ENCODE results near the gene MED12L.

The MED12L gene

DNA sequence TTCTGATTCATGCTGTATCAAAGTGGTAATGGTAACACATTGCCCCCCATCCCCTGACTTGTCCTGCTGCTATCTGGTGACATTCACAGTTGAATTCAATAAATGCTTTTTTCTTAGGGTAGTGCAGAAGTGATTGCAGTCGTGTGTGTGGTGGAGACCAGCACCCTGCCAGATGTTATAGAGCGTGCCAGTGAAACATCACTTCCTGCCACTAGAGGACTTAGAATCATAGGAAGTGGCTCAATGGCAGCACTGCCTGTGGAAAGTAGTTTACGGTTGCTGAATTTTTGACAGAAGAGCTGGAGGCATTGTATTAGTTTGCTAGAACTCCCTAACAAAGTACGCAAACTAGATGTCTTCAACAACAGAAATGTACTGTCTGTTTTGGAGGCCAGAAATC is 336.5 kb downstream of the MED12L start:
- Histone ChIP-seq H3K36me3 (peaks cover 25% of the 10 kb centered on the region), H3K4me1 (peaks cover 6% of the 10 kb centered on the region), H3K4me2 (no peak overlapping the region), H3K27ac (no peak overlapping the region), H3K27me3 (no peaks in the 10 kb centered on the region), H4K20me1 (no peaks in the 10 kb centered on the region), H3K9ac (no peak overlapping the region), H3K9me3 (no peaks in the 10 kb centered on the region), H3K4me3 (no peak overlapping the region)
- TF ChIP-seq Cebpa-rat (IDR thresholded peaks at IDR 0.05), result no peak

DNA sequence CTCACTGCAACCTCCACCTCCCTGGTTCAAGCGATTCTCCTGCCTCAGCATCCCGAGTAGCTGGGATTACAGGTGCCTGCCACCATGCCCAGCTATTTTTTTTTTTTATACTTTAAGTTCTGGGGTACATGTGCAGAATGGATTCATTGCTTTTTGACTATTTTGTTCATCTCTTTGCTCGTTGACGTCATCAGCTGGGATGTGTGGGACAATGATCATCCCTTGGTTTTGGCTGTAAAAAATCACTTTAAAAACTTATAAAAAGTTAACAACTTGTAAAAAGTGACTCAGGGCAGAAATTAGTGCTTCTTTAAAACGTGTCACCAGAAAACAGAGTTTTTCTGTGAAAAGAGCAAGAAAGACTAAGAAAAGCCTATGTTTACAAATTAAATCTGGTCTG is 337.6 kb downstream of the MED12L start:
- TF ChIP-seq Cebpa-rat (IDR thresholded peaks at IDR 0.05), result no peak
- H3K27ac ChIP-seq, result no peak overlapping the region
- no peak overlapping the region for H3K4me2 ChIP-seq
- no peaks in the 10 kb centered on the region for H4K20me1 ChIP-seq
- no peaks in the 10 kb centered on the region for H3K9me3 ChIP-seq
- H3K4me3 ChIP-seq, result no peak overlapping the region
- H3K9ac ChIP-seq, result no peak overlapping the region
- H3K36me3 ChIP-seq, result peaks cover 21% of the 10 kb centered on the region
- peaks cover 6% of the 10 kb centered on the region for H3K4me1 ChIP-seq
- H3K27me3 ChIP-seq, result no peaks in the 10 kb centered on the region

DNA sequence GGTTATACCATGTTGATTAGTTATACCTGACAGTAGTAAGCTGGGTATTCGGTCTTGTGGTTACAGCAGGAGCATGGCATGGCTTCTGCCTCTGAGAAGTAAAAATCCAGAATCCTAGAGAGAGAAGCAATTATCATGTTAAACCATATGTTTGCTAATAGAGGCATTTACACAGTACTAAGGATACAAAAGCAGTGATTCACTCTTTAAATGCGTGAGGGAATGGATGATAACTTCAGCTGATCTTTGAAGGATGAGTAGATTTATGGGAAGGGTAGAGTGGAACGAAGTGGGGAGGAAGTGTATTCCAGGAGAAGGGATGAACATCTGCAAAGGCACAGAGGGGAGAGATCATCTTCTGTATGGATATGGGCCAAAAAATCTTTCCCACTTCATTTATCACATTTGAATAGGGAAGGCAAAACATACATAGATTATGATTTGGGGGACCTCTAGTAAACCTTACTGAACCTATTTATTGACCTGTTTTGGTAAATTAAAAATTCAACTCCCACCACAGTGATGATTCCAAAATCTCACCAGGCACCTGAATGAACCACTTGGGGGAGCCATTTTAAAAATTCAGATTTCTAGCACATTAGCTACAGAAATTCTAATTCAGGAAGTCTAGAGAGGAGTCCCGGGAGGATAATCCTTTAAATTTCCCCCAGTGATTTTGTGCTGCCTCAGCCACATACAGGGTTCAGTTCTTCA is 340.3 kb downstream of the MED12L start:
- H3K9me3 ChIP-seq, result no peaks in the 10 kb centered on the region
- peaks cover 6% of the 10 kb centered on the region for H3K4me1 ChIP-seq
- H4K20me1 ChIP-seq, result no peaks in the 10 kb centered on the region
- H3K4me2 ChIP-seq, result no peak overlapping the region; the same call in 1 of the 2 replicates
- no peak overlapping the region for H3K4me3 ChIP-seq
- no peak overlapping the region for H3K27ac ChIP-seq
- H3K36me3 ChIP-seq, result peaks cover 14% of the 10 kb centered on the region
- TF ChIP-seq Cebpa-rat (IDR thresholded peaks at IDR 0.05), result no peak
- H3K27me3 ChIP-seq, result no peaks in the 10 kb centered on the region
- H3K9ac ChIP-seq, result no peak overlapping the region

DNA sequence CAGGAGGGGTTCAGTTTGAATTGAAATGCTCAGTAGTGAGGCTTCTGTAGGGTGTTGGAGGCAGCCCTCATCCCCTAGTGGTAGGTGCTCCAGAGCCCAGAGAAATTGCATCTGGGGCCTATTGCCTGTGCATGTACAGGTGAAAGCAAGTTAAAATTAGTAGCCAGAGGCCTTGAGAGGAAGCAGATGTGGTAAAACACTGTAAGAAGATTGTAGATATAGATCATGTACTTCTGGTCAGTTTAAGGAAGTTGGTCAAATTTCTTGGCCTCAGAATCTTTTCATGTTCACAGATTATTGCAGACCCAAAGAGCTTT is 340.8 kb downstream of the MED12L start:
- Histone ChIP-seq H3K4me1 (peaks cover 6% of the 10 kb centered on the region), H3K27ac (no peak overlapping the region), H3K27me3 (no peaks in the 10 kb centered on the region), H3K4me2 (no peak overlapping the region; the same call in 1 of the 2 replicates), H3K9me3 (no peaks in the 10 kb centered on the region), H3K9ac (no peak overlapping the region), H3K4me3 (no peak overlapping the region), H3K36me3 (peaks cover 15% of the 10 kb centered on the region), H4K20me1 (no peaks in the 10 kb centered on the region)
- no peak for TF ChIP-seq Cebpa-rat (IDR thresholded peaks at IDR 0.05)

DNA sequence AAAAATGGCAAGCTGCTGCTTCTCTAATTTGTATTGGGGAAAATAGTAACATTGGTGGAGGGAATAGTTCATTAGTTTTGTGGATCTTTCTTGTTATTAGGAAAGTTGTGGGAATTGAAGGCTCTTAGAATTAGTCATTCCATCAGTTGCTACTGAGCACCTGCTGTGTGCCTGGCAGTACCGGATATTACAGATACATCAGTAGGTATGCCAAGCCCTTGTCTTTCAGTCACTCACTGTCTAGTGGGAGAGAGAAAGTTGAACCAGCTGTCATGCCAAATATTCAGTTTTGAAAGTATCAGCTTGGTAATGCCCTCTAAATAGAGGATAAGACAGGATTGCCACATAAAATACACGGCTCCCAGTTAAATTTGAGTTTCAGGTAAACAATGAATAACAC is 342.9 kb downstream of the MED12L start:
- H4K20me1 ChIP-seq, result no peaks in the 10 kb centered on the region
- H3K4me1 ChIP-seq, result peaks cover 6% of the 10 kb centered on the region
- no peak for TF ChIP-seq Cebpa-rat (IDR thresholded peaks at IDR 0.05)
- H3K36me3 ChIP-seq, result peaks cover 12% of the 10 kb centered on the region
- no peaks in the 10 kb centered on the region for H3K27me3 ChIP-seq
- H3K9me3 ChIP-seq, result no peaks in the 10 kb centered on the region
- H3K27ac ChIP-seq, result no peak overlapping the region
- H3K9ac ChIP-seq, result no peak overlapping the region
- H3K4me2 ChIP-seq, result no peak overlapping the region
- H3K4me3 ChIP-seq, result no peak overlapping the region

DNA sequence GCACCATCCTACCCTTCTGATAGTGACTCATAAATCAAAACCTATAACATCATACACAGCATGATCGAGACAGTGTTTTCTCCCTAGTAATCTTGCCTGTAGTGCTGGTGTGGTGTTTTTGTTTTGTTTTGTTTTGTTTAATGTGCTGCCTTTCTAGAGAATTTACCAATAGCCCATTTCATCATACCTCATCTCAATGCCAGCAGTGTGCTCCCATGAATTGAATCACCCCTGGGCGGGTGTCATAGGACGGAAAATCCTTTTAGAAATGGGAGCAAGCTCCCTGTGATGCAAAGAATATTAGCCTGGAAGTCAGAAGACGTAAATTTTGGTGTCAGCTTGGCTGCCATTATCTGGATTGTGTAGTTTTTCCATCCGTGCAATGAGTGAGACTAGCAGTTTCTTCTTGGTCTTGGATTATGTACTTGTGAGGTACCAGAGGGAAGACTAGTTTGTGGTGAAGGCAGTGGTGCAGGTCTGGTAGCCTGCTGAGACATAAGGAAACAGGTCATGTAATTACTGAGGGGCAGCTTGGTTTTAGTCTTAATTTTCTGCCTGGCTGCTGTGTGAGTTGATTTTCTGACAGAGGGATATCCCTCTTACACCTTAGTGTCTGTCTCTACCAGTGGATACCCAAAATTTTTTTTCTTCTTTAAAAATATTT is 345.5 kb downstream of the MED12L start:
- Histone ChIP-seq H3K4me3 (no peak overlapping the region), H3K27me3 (no peaks in the 10 kb centered on the region), H4K20me1 (no peaks in the 10 kb centered on the region), H3K4me1 (peaks cover 5% of the 10 kb centered on the region), H3K9me3 (no peaks in the 10 kb centered on the region), H3K9ac (no peak overlapping the region), H3K36me3 (peaks cover 12% of the 10 kb centered on the region), H3K27ac (no peak overlapping the region), H3K4me2 (no peak overlapping the region)
- no peak for TF ChIP-seq Cebpa-rat (IDR thresholded peaks at IDR 0.05)

DNA sequence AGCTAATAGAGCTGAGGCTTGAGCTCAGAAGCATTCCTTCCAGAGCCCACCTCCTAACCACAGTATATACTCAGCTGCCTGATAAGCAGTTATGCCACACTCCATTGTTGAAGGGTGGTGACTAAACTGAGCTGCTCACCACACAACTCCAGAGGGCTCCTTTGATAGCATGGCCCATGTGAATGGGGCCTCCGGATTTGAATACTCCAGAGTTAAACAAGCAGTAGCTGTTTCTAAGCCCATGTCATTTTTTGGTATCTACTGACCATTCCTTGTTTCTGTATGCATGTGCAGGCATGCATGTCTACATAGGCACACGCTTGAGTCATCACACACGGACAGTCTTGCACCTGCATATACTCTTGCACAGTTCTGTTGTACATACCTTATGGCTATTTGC is 346.5 kb downstream of the MED12L start:
- H4K20me1 ChIP-seq, result no peaks in the 10 kb centered on the region
- H3K9ac ChIP-seq, result no peak overlapping the region
- H3K27ac ChIP-seq, result no peak overlapping the region
- no peak for TF ChIP-seq Cebpa-rat (IDR thresholded peaks at IDR 0.05)
- H3K27me3 ChIP-seq, result no peaks in the 10 kb centered on the region
- no peaks in the 10 kb centered on the region for H3K9me3 ChIP-seq
- no peak overlapping the region for H3K4me2 ChIP-seq
- no peaks in the 10 kb centered on the region for H3K4me1 ChIP-seq
- peaks cover 12% of the 10 kb centered on the region for H3K36me3 ChIP-seq
- H3K4me3 ChIP-seq, result no peak overlapping the region

DNA sequence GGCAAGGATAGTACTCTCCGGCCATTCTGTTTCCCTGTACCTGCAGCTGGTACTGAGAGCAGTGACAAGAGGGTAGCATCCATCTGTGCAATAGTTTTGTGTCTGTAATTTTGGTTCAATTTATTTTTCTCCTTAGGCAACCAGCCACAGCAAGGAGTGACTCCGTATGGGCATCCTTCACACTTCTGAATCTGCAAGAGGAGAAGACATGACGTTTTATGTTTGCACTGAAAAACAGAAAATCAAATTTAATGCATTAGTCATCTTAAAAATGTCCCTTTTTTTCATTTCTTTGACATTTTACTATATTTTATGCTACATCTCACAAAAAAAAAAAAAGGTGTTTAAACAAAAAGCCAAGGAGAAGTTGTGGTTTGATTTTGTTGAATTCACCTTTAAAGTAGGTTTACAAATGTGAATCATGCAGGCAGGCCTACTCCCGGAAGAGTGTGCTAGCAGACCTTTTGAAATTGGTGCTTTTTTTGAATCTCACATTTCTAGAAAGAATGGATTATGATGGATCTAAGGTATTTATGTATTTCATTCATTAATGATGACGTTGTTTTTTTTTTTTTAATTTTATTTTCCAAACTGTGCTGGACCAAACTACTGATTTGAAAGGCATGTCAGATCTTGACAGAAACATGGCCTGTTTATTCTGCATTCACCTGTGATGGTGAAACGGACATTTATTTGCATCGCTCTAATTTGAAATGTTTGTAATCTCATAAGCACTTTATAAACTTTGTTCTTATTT is 347.3 kb downstream of the MED12L start:
- Histone ChIP-seq H3K27me3 (no peaks in the 10 kb centered on the region), H3K4me1 (peaks cover 5% of the 10 kb centered on the region), H3K36me3 (peaks cover 12% of the 10 kb centered on the region), H3K9me3 (no peaks in the 10 kb centered on the region), H3K9ac (no peak overlapping the region), H3K4me3 (no peak overlapping the region), H4K20me1 (no peaks in the 10 kb centered on the region), H3K27ac (no peak overlapping the region), H3K4me2 (no peak overlapping the region)
- no peak for TF ChIP-seq Cebpa-rat (IDR thresholded peaks at IDR 0.05)

DNA sequence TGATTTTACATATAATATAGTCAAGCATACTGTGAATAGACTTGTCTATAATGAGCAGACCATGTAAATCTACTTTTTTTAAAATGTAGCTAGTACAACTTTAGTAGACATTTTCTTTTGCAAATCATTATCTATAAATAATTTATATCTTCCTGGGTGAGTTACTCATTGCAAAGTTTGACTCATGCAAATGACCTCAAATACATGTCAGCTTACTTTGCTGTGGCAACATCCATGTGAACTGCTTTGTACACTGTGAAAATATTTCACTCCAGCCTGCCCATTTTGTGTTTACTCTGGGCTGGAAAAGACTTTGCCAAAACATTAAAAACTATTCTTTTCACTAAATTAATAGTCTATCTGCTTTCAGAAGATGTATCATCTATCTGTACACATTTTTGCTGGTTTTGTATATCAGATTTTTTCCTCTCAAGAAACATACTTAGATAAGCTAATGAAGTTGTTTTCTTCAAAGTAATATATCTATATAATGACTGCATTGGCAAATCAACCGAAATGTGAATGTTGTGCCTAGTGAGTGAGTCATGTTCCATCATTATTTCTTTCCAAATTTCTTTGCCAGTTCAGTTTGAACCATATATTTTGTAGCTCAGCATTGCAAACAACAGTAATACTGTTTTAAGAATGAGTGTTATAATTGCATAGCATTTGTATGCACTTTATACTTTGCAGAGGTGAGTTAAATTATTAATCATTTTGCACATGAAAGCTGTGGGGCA is 348.9 kb downstream of the MED12L start:
- no peak overlapping the region for H3K4me2 ChIP-seq
- H3K9ac ChIP-seq, result no peak overlapping the region
- H3K27me3 ChIP-seq, result no peaks in the 10 kb centered on the region
- H3K36me3 ChIP-seq, result peaks cover 12% of the 10 kb centered on the region
- no peak for TF ChIP-seq Cebpa-rat (IDR thresholded peaks at IDR 0.05)
- H3K4me1 ChIP-seq, result peaks cover 12% of the 10 kb centered on the region
- H4K20me1 ChIP-seq, result no peaks in the 10 kb centered on the region
- H3K27ac ChIP-seq, result no peak overlapping the region
- no peak overlapping the region for H3K4me3 ChIP-seq
- H3K9me3 ChIP-seq, result no peaks in the 10 kb centered on the region

Data from BLaER1 (cell line).